Stimulated activated CD8-positive, alpha-beta memory T cell treated with anti-CD3 and anti-CD28 coated beads, Interleukin-4, amount 100 ng/mL, for 1 hour (primary cell): ENCODE measurements around the gene QSOX2.
"Not testable (repeated sequence)": the region's sequence is repeated elsewhere in the genome, so short reads cannot be mapped to it uniquely, and the experiment has no call there.

Source experiments
- DNase-seq, 2 donors: peaks; one replicate each; pipeline ENCODE4 v3.0.0-alpha.2; 2020; ENCODE audit warnings: low read depth in 2 of 2, low spot score in 1 of 2

QSOX2 gene

DNA sequence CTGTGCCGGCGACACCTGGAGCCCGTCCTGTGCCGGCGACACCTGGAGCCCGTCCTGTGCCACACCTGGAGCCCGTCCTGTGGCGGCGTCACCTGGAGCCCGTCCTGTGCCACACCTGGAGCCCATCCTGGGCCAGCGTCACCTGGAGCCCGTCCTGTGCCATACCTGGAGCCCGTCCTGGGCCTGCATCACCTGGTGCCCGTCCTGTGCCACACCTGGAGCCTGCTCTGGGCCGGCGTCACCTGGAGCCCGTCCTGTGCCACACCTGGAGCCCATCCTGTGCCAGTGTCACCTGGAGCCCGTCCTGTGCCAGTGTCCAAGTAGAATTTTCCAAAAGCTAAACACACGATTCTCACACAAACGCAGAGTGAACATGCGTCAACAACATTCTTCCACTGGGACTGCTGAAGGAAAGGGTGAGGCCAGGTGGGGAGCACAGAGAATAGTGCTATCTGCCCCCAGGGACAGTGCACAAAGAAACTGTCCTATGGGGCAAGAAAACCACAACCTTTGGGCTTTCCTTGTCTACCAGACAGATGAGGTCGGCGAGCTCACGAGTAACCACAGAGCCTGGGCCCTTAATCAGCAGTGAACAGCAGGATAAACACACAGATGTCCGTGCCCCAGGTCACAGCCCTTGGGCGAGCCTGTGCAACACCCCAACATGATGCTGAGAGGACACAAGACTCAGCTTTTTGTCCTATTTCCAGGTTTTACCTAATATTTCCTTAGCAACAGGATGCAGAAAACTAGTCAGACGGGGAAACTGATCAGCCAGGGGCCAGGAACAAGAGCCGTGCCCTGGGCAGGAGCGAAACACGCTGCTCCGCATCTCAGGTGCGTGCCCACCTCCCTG lies 7.9 kb downstream of the QSOX2 start:
- no peak for DNase-seq

DNA sequence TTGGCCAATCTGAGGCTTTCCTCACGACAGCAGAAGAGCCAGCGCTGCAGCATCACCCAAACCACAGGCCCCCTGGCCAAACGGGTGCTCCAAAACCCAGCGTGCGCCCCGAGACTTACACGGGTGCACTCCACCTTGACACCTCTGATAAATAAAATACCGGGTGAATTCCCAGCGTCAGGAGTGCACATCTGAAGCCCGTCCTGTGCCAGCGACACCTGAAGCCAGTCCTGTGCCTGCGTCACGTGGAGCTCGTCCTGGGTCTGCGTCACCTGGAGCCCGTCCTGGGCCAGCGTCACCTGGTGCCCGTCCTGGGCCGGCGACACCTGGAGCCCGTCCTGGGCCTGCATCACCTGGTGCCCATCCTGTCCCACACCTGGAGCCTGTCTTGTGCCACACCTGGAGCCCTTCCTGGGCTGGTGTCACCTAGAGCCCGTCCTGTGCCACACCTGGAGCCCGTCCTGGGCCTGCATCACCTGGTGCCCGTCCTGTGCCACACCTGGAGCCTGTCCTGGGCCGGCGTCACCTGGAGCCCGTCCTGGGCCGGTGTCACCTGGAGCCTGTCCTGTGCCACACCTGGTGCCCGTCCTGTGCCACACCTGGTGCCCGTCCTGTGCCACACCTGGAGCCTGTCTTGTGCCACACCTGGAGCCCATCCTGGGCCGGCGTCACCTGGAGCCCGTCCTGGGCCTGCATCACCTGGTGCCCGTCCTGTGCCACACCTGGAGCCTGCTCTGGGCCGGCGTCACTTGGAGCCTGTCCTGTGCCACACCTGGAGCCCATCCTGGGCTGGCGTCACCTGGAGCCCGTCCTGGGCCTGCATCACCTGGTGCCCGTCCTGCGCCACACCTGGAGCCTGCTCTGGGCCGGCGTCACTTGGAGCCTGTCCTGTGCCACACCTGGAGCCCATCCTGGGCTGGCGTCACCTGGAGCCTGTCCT lies 8.9 kb downstream of the QSOX2 start:
- not testable (repeated sequence) for DNase-seq

GRCh38 chr9:136235709-136236455 lies 9.7 kb downstream of the QSOX2 start:
- DNase-seq: no peak

DNA sequence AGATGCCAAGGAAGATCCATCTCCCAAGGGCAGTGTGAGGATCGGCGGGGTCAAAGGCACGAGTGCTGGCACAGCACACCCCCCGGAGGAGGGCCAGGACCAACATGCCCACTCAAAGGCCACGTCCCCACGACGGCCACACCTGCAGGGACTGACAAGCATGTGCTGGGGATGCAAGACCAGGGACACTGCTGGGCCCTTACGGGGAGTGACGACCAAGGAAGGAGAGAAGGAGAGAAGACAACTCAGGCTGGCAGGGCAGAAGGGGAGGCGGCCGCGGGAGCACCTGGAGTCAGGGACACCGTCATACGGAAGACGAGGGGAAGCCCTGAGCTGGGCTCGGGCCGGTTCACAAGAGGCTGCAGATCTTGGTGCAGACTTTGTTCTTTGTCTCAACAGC lies 10.4 kb downstream of the QSOX2 start:
- DNase-seq: no peak

DNA sequence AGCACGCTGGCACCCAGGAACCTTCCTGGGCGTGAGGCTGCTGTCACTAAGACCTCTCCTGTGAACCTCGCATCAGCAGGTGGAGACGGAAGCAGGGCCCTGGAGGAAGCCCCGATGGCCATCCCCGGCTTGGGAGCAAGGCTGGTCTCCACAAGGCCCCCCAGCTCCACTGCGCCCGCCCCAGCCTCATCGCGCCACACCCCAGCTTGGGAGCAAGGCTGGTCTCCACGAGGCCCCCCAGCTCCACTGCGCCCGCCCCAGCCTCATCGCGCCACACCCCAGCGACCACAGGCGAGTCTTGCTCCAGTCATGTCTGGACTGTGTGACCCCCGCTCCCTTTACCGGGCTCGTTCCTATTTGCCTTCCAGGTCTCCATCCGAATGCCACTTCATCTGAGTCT lies 11.0 kb downstream of the QSOX2 start:
- DNase-seq: no peak

DNA sequence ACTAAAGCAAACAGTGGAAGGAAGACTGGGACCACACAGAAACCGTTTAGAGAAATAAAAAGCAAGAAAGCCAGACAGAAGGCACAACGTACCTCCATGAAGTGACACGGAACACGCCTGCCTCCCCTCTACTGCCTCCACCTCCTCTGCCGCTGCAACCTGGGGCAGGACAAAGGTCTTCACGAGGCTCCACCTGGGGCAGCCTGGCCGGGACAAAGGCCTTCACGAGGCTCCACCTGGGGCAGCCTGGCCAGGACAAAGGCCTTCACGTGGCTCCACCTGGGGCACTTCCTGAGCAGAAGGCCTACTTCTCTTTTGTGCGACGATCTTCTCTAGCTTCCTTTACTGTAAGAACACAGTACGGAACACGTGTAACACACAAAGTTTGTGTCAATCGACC lies 11.7 kb downstream of the QSOX2 start:
- DNase-seq: no peak

DNA sequence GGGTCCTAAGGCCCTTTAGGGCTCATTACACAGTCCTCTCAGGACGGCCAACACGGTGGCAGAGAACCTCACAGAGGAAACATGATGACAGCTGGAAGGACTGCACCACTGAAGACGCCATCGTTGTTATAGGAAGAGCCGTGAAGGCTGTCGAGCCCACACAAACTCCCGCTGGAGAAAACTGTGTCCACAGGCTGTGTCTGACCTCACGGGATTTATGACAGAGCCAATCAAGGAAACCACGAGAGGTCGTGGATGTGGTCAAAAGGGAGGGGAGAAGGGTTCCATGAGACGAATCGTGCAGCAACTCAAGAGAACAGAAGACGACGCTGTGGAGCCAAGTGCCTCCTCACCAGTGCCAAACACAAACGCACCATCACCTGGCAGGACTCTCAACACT lies 12.2 kb downstream of the QSOX2 start:
- no peak for DNase-seq

GRCh38 chr9:136232969-136233368 lies 12.6 kb downstream of the QSOX2 start:
- no peak for DNase-seq

- no peak for DNase-seq
Observed at GRCh38 chr9:136231478-136232297, 13.9 kb downstream of the QSOX2 start.

GRCh38 chr9:136230773-136231172 lies 14.8 kb downstream of the QSOX2 start:
- DNase-seq: no peak

DNA sequence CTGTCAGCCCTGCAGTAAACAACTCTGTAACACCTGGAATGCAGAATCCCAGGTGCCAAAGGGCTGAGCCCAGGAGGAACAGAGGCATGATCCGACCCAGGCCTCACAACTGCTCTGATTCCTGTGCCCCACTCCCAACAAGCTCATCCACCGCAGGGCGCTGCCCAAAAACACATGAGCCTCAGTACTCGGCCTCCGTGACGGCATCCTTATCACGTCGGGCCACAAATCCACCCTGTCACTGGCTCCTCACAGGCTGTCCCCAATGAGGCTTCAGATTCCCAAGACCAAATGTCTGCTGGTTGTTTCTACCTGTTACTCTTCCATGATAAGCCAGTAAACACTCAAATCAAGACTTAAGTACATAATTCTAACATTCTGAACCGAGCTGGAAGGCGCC lies 15.2 kb downstream of the QSOX2 start:
- DNase-seq: no peak

- DNase-seq: no peak
Observed at GRCh38 chr9:136229096-136230065, 16.2 kb downstream of the QSOX2 start.

DNA sequence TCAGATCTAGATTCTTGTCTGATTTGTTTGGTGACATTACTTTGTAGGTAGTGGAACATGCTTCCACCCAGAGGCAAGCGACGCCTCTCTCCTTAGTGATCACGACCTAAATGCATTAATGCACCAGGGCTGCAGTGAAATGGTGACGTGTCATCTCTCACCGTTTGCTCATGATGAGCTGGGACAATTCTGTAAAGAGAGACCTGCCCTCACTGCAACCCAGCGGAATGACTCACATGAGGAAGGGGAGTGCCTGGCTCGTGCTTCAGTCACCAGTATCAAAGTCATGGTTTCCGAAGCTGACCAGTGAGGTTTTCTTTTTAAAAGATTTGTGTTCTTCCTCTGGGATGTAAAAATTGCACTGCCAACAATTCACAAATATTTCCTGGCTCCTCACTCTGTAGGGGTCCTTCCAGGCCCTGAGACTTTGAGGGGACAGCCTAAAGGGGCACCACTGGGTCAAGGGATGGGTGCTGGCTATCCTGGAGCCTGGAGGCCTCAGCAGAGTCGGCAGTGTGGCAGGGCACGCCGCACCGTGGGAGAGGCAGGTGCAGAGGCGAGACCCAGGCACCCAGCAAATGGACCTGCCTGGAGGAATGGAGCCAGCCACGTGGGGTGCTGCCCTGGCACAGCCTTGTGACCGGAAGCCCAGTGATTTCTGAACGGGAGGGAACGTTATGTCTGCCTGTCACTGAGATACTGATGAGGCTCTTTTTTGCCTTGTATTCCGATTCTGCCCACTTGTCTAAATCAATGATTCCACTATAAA lies 17.3 kb downstream of the QSOX2 start:
- DNase-seq: no peak

- DNase-seq: no peak
Observed at GRCh38 chr9:136226680-136227407, 18.8 kb downstream of the QSOX2 start.

DNA sequence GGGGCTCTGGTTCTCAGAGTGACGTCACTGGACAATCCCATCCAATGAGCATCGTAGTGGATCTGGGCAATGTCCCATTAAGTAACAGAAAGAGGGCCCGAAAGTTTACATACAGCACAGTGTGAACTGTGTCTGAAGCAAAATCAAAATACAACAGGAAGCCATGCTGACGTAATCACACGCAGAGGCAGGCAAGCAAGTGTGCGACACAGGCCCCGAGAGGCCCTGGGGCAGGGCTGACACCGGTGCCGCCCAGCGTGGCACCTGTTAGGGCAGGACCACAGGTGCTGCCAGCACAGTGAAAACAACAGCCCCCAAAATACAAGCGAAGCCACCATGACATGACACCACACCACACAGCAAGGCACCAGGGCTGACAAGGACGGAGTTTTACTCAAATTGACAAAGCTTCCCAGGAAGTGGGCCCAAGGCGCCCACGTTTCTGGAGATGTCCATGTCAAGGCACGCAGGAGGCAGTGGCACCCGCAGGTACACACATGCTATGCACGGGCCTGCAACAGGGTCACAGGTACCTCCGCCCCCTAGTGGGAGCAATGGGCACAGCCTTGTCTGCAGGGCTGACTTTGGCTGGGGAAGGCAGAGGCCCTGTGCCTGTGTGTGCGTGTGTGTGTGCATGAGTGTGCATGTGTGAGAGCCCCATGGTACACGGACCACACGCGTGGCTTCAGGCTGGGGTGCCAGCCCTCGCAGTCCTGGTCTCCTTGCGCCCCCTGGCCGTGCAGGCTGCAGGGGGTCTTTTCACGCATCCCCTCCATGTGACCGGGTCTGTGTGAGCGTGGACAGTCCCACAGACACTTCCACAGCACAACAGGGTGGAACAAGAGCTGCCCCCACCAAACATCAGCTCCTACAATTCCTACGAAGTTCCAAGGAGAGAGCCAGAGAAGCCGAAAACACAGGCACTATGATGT lies 19.6 kb downstream of the QSOX2 start:
- DNase-seq: peak in 1 of 2 donors; percentile 35

DNA sequence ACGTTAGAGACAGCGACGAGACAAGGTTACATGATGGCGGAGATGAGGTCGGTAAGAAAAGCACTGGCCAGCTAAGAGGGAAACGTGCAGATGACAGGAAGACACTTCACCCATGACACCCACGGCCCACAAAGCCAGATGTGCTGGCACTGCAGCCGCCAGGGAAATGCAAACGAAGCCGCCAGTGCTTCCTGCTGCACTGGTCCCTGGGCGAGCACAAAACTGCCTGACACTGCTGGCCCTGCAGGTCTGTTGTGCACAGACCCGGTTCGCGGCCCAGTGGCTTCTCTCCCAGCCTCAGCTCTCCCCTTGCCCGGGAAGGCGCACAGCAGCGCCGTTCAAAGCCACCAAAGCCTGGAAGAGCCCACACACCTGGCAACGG lies 20.3 kb downstream of the QSOX2 start:
- no peak for DNase-seq
